MM.1S (cell line): ENCODE measurements around the gene GOSR2.

Experiments
- CTCF ChIP-seq: fragments of 300-600 bp; sonication (generic); IDR thresholded peaks from 2 replicates; pipeline ENCODE4 v1.5.1; 2016; ENCODE audit warnings: antibody characterized with exemption, low read length, mixed read lengths
- EZH2 ChIP-seq: fragments of 300-600 bp; sonication (generic); optimal IDR thresholded peaks from 2 replicates; pipeline ENCODE3; 2017; ENCODE audit warnings: low read depth, mild to moderate bottlenecking, antibody characterized with exemption, low read length, mixed read lengths

- no peak for TF ChIP-seq CTCF
- no peak for TF ChIP-seq EZH2
Measured at GRCh38 chr17:46943218-46943500, 20.2 kb downstream of the GOSR2 start.
